NCI-H2196 treated with DMSO at 0.1 percent for 48 hours (cell line): ENCODE results near the gene TGM6.
"Not testable (repeated sequence)": the region's sequence is repeated elsewhere in the genome, so short reads cannot be mapped to it uniquely, and the experiment has no call there.

Experiments
- DNase-seq: peaks from one replicate; lab custom pipeline; 2025; ENCODE audit not compliant: unreplicated experiment; lab: John Stamatoyannopoulos, UW

Gene TGM6

DNA sequence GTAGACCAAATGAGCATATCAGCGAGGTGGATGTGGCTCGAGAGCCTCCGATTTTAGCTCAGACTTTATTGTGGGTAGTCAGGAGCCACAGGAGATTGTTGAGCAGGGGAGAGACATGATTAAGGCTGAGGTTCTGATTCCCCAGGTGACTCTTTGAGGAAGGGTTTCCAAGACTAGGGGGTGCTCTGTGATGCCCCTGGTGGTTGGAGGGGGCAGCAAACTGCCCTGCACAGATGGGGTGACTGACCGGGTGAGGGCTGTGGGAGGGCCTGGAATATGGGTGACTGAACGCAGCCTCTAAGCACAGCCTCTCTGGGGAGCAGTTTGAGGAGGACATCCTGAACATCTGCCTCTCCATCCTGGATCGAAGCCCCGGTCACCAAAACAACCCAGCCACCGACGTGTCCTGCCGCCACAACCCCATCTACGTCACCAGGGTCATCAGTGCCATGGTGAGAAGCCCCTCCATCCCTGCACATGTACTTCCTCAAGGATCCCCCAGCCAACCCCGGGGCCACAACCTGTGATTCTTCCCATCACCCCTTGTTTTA is 17.0 kb downstream of the TGM6 start:
- no peak for DNase-seq

DNA sequence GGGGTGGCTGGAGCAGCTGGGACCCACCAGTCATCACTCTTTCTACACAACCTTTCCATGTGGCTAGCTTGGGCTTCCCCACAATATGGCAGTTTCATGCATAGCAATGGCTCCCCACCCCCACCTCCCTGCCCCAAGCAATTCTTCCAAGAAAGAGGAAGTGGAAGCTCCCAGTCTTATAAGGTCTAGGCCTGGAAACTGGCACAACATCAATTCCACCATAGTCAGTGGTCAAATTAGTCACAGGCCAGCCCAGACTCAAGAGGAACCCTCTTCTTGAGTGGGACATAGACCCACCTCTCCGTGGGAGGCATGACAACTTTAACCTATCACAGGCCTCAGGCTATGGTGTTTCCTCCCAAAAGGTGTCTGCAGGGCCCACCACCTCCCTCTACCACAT is 17.7 kb downstream of the TGM6 start:
- no peak for DNase-seq

DNA sequence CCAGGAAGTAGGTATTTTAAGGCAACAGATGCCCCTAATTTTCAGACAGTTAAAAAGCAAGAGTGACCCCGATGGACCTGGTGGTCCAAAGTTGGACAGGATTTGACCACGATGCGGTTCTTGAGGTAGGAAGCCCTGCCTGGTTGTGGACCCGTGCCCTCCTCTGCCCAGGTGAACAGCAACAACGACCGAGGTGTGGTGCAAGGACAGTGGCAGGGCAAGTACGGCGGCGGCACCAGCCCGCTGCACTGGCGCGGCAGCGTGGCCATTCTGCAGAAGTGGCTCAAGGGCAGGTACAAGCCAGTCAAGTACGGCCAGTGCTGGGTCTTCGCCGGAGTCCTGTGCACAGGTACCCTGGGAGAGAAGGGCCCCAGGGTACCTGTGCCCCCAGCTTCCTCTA is 18.7 kb downstream of the TGM6 start:
- no peak for DNase-seq

DNA sequence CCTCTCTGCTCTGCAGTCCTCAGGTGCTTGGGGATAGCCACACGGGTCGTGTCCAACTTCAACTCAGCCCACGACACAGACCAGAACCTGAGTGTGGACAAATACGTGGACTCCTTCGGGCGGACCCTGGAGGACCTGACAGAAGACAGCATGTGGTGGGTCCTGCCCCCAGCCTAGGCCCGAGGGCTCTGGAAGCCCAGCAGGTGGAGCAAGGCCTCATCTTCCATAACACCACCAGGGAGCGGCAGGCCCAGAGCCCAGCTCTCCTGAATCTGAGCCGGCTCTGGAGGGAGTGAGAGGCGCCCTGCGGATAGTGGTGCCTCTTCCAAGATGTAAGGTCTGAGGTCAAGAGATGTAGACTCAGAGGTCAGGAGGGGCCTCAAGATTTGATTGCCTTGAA is 19.6 kb downstream of the TGM6 start:
- no peak for DNase-seq

DNA sequence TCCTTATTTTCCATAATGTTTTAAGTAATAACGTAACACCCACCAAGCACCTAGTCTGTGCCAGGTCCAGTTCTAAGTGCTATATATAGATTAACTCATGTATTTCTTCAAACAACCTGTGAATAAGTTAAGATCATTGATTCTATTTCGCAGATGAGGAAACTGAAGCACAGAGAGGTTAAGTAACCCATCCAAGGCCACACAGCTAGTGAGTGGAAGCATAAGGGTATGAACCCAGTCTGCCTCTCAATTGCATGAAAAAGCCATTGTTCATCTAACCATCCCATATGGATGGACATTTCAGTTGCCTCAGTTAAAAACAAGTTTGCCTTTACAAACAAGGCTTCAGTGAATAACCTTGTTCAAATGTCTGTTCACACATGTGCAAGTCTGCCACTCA is 20.8 kb downstream of the TGM6 start:
- DNase-seq: no peak

DNA sequence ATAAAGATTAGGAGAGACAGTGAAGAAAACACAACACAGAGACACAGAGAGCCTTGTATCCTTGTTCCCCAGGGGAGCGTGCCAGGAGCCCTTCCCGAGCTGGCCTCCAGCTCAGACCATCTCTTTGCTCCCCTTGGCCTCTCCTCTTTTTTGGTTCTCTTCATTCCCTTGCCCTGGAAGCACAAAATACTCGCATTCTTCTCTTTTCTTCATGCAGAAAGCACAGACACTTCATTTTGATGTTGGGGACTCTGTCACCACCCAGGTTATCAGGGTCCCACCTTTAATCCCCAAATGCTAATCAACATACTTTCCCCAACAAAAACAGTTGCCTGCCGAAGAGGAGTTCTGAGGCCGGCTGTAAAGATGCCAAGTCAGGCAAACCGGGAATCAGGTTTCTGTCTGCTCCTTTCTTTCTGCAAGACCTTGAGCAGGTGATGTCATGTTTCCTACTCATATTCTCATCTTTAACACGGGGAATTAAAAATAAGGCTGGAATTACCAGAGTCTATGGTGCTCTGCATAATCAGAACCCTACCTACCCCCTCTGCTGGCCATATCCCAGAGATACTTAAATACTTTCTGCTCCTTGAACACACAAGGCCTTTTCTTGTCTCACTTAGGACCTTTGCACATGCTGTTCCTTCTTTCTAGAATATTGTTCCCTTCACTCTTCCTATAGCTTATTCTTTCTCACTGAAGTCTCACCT is 21.7 kb downstream of the TGM6 start:
- peak; percentile 15 for DNase-seq

DNA sequence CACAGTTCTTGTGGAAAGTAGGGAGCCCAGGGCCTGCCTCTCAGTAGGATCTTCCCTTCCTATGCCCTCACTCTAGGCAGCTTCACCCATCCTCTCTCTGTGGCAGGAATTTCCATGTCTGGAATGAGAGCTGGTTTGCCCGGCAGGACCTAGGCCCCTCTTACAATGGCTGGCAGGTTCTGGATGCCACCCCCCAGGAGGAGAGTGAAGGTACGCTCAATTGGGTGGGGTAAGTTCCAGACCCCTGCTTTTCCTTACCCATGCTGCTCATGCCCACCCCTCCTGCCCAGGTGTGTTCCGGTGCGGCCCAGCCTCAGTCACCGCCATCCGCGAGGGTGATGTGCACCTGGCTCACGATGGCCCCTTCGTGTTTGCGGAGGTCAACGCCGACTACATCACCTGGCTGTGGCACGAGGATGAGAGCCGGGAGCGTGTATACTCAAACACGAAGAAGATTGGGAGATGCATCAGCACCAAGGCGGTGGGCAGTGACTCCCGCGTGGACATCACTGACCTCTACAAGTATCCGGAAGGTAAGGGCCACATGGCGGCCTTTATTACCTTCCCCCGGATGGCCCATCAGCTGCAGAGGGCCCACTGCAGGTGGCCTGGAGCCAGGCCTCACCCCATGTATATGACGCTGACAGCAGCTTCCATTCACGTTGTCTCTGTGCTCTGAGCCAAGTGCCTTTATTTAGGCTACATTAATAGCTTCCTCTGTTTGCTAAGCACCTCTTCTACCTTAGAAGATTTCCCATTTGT is 22.8 kb downstream of the TGM6 start:
- no peak for DNase-seq

DNA sequence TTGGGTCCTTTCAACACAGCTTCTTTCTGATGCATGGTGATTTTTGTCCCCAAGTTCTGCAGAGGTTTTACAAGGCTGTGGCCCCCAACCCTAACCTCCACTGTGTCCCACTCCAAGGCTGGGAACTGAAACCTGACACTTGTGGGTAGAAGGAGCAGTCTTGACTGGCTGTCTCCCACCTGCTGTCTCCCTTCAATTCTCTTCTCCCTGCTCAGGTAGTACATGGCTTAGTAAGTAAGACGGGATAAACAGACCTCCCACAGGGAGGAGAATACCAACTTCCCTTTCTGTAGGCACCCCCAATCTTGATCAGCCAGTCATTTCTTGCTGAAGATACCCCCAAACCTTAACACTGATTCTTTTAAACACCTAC is 25.0 kb downstream of the TGM6 start:
- DNase-seq: no peak

DNA sequence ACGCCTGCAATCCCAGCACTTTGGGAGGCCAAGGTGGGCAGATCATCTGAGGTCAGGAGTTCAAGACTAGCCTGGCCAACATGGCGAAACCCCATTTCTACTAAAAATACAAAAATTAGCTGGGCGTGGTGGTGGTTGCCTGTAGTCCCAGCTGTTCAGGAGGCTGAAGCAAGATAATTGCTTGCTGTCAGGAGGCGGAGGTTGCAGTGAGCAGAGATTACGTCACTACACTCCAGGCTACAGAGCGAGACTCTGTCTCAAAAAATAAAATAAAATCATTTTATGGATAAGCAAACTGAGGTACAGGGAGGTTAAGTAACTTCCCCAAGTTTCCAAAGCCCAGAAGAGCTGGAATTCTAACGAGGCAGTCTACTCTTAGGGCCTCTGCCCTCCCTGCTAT is 26.7 kb downstream of the TGM6 start:
- not testable (repeated sequence) for DNase-seq

DNA sequence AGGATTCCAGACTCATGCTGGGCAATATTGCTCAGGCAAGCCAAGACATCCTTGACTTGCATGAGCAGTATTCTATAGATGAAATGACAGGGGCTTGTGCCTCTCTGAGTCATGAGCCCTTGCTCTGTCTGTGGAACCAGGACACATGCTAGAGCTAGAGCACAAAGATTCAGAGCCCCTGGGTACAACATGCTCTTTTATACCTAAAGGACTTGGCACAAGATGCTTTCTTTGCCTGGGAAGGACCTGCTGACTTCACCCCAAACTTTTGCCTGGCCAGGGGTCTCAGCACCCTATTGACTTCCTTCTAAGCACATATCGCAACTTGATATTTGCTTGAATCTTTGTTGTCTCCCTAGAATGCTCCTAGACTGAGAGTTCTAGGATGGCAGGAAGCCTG is 27.4 kb downstream of the TGM6 start:
- DNase-seq: no peak

DNA sequence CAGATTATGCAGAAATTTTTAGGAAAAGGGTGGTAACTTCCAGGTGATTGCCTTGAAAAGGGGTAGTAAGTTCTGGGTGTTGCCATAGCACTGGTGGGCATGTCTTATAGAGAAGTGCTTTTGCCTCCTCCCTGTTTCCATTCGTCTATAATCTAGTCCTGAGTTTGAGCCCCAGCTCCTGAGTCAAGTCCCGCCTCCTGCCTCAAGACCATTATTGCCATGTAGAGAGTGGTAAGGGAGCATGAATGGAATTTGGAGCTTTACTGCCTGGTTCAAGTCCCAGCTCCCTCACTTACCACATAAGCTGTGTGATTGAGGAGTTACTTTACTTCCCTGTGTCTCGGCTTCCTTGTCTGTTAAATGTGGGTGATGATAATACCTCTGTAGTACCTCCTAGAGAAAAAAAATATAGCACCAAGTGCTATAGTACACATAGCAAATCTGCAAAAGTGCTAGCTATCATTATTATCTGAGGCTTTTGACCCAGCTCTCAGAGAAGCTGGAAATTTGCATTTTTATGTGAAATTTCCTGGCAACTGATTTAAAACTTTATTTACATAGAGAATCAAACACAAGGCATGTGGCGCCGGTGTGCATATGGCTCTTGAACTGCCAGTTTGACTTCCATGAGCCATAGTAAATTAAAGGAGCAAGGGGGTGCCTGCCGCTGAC is 36.0 kb downstream of the TGM6 start:
- DNase-seq: no peak

DNA sequence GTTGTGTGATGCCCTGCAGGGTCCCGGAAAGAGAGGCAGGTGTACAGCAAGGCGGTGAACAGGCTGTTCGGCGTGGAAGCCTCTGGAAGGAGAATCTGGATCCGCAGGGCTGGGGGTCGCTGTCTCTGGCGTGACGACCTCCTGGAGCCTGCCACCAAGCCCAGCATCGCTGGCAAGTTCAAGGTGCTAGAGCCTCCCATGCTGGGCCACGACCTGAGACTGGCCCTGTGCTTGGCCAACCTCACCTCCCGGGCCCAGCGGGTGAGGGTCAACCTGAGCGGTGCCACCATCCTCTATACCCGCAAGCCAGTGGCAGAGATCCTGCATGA is 36.5 kb downstream of the TGM6 start:
- DNase-seq: no peak

DNA sequence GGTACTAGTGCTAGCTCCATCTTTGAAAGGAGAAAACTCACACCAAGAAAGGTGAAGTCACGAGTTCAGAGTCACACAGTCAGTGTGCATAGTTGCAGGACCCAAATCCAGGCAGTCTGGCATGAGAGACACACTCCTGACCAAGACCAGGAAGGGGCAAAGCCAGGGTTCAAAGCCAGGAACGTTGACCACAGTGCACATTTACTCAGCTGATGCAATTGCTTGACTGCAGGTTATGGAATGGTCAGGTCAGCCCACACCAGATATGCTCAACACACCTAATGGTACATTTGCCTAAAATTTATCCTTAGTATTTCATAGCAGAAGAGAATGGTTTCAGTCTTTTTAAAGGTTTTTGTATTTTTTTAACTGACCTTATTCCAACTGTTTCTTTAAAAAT is 37.7 kb downstream of the TGM6 start:
- no peak for DNase-seq

DNA sequence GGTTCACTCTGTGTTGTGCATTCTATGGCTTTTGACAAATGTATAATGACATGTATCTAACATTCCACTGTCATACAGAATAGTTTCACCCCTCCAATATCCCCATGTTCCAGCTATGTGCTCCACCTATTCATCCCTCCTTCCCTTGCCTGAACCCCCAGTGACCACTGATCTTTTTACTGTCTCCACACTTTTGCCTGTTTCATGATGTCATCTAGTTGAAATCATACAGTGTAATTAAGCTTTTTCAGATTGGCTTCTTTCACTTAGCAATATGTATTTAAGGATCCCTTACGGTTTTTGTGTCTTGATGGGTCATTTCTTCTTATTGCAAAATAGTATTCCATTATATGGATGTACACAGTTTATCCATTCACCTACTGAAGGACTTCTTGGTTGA is 39.8 kb downstream of the TGM6 start:
- DNase-seq: no peak

DNA sequence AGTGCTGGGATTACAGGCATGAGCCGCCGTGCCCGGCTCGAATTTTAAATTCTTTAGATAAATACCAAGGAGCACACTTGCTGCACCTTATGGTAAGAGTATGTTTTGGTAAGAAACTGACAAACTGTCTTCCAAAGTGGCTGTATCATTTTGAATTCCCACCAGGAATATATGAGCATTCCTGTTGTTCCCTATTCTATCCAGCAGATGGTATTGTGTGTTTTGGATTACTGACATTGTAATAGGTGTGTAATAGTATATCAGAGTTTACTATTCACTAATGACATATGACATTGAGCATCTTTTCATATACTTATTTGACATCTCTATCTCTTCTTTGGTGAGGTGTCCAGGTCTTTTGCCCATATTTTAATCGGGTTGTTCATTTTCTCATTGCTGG is 40.5 kb downstream of the TGM6 start:
- DNase-seq: no peak

DNA sequence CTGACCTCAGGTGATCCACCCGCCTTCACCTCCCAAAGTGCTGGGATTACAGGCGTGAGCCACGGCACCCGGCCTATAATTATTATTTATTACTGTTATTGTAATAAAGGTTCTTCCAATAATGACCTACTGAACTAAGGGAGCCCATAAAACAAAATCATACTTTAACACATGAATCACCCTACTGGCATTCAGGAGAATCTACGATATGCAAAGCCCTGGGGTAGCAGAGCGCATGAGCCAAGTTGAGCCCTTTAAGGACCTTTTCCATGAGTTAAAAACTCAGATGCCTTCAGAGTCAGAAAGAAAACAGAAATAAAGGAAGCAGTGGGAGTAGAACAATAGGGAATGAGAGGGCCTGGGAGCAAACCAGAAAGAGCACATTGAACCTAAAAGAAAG is 48.4 kb downstream of the TGM6 start:
- DNase-seq: no peak

DNA sequence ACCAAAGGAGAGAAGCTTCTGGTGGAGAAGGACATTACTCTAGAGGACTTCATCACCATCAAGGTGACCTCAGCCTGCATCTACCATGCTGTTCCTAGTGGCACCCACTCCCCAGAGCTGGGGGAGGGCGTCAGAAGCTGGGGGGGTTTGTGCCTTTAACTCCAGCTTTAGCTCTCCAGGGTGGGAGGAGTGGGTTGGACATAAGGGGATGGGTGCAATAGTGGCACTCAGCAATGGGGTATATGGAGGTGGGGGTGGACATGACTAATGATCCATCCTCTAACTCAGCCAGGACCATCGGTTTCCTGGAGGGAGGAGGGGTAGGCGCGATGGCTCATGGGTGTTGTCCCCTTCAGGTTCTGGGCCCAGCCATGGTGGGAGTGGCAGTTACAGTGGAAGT is 49.8 kb downstream of the TGM6 start:
- DNase-seq: no peak

DNA sequence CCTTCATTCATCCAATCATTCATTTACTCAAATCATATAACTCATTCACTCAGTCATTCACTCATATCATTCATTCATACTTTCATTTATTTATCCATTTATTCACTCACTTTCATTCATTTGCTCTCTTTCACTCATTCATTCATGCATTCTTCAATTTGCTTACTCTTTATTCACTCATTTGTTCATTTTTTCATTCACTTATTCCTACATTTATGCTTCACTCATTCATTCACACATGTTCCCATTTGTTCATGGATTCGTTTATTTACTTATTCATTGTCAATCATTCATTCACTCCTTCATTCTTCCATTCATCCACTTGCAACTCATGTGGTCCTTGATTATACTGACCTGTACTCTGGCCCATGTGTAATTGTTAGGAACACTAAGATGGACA is 50.5 kb downstream of the TGM6 start:
- DNase-seq: no peak

DNA sequence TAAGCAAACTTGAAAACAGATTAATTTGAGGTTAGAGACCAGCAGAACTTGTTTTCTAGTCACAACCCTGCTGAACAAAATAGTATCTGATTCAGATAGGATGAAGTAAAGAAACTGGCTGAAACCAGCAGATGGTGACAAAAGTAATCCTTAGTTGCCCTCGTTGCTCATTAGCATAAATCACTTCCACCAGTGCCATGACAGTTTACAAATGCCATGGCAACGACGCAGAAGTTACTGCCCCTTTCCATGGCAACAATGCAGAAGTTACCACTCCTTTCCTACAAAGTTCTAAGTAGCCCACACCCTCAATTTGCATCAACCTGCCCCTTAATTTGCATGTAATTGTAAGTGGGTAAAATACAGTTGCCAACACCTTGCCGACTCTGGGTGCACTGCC is 66.1 kb downstream of the TGM6 start:
- no peak for DNase-seq

DNA sequence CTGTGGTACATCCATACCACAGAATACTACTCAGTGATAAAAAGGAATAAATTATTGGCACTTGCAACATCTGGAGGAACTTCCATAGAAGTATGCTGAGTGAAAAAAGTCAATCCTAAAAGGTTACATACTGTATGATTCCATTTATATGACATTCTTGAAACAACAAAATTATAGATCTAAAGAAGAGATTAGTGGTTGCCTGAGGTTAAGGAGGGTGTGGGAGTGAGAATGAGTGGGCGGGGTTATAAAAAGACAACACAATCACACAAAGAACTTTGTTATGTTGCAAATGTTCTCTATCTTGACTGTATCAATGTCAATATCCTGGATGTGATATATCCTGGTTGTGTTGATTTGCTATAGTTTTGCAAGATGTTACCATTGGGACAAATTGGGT is 68.7 kb downstream of the TGM6 start:
- no peak for DNase-seq

DNA sequence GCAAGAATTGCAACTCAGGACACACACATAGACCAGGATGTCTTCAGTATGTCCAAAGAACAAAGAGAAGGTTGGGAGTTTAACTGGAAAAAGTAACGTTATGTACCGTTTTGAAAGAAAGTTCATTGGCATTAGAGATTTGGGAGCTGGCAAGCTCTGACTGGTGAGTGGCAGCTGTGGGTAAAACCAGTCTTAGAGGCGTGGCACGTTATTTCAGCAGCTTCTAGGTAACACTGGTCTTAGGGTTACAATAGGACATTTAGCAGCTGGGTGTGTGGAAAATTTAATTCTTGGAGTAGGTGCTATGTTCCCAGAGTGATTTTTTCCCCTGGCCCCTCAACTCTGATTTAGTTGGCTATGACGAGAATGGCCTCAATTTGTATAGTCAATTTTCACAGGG is 70.7 kb downstream of the TGM6 start:
- no peak for DNase-seq
